H1 (cell line): ENCODE results near the gene BCAS1. TPM values are rescaled to one million over a fixed set of nuclear protein-coding genes. Genes with fewer than 3 reads are reported as not detected.
A peak's percentile ranks its signal among the peaks of the same experiment; 100 is the strongest.

Experiments used
- CTCF ChIA-PET: fragments of 300-600 bp; sonication (Branson Sonifier 250); formaldehyde crosslinking; loops from one replicate; lab custom pipeline; 2021; ENCODE audit not compliant: partially characterized antibody; lab: Charles Lee
- POLR2A ChIA-PET: fragments of 300-600 bp; sonication (Branson Sonifier 250); formaldehyde crosslinking; loops from one replicate; lab custom pipeline; 2021; ENCODE audit warnings: inconsistent platforms; ENCODE audit not compliant: partially characterized antibody; lab: Charles Lee
- DNase-seq, 2 experiments: peaks; one replicate each; pipeline versions ENCODE4 v3.0.0 to v3.0.0-alpha.2; 2010 to 2022; ENCODE audit warnings: low spot score in 2 of 2, low read depth in 1 of 2, mixed read lengths in 1 of 2
- FAIRE-seq: peaks from 2 replicates; lab custom pipeline; 2011; peaks lifted over from hg19 to GRCh38; lab: Jason Lieb, UNC
- H2AFZ ChIP-seq: 2 replicates; pipeline ENCODE4 v1.8.1; 2012; ENCODE audit warnings: low read length, inconsistent platforms
- H2AK5ac ChIP-seq: 2 replicates; pipeline ENCODE4 v1.6.1; 2013; ENCODE audit warnings: low read depth, low read length
- H2BK120ac ChIP-seq: replicated peaks from 2 replicates; pipeline ENCODE3; 2013; ENCODE audit warnings: low read depth, low read length, inconsistent platforms
- H2BK12ac ChIP-seq: 2 replicates; pipeline ENCODE4 v1.6.1; 2013; ENCODE audit warnings: low read depth, low read length
- H2BK15ac ChIP-seq: 2 replicates; pipeline ENCODE4 v1.6.1; 2013; ENCODE audit warnings: low read length
- H2BK20ac ChIP-seq: 2 replicates; pipeline ENCODE4 v1.6.1; 2013; ENCODE audit warnings: low read length
- H2BK5ac ChIP-seq: 2 replicates; pipeline ENCODE4 v1.6.1; 2013; ENCODE audit warnings: low read depth, low read length
- H3K14ac ChIP-seq: 2 replicates; pipeline ENCODE4 v1.6.1; 2013; ENCODE audit warnings: inconsistent platforms; ENCODE audit not compliant: insufficient read length
- H3K18ac ChIP-seq: 2 replicates; pipeline ENCODE4 v1.6.1; 2013; ENCODE audit warnings: low read length; ENCODE audit errors: extremely low read depth
- H3K23ac ChIP-seq: 2 replicates; pipeline ENCODE4 v1.6.1; 2013; ENCODE audit warnings: inconsistent platforms; ENCODE audit not compliant: insufficient read length
- H3K23me2 ChIP-seq: 2 replicates; pipeline ENCODE4 v1.6.1; 2013; ENCODE audit warnings: low read depth, low read length
- H3K27ac ChIP-seq: 2 replicates; pipeline ENCODE4 v1.6.1; 2011; ENCODE audit warnings: low read depth, low read length, inconsistent platforms
- H3K27me3 ChIP-seq, 4 experiments: replicated peaks in 1 of 4; 1 replicate in 1 of 4; 2 replicates in 3 of 4; pipeline versions ENCODE4 v1.6.1 to v1.8.1; 2011 to 2013; ENCODE audit warnings: low read length in 3 of 4, mild to moderate bottlenecking in 3 of 4, inconsistent platforms in 2 of 4, mixed read lengths in 2 of 4, moderate library complexity in 1 of 4; ENCODE audit not compliant: control insufficient read depth in 3 of 4, insufficient read depth in 3 of 4; ENCODE audit errors: extremely low read depth in 1 of 4
- H3K36me3 ChIP-seq, 4 experiments: 2 replicates each; pipeline versions ENCODE4 v1.6.1 to v1.8.1; 2011 to 2013; ENCODE audit warnings: mild to moderate bottlenecking in 4 of 4, low read length in 3 of 4, moderate library complexity in 2 of 4, control low read depth in 1 of 4, inconsistent platforms in 1 of 4; ENCODE audit not compliant: insufficient read depth in 4 of 4, control insufficient read depth in 2 of 4
- H3K4ac ChIP-seq: replicated peaks from 2 replicates; pipeline ENCODE3; 2013; ENCODE audit warnings: low read length, low read depth, mixed read lengths, inconsistent platforms; ENCODE audit not compliant: insufficient read length
- H3K4me1 ChIP-seq, 4 experiments: replicated peaks in 1 of 4; 1 replicate in 1 of 4; 2 replicates in 3 of 4; pipeline versions ENCODE4 v1.6.1 to v1.8.1; 2011 to 2013; ENCODE audit warnings: low read length in 3 of 4, inconsistent platforms in 2 of 4, mixed read lengths in 1 of 4; ENCODE audit not compliant: insufficient read depth in 4 of 4, control insufficient read depth in 3 of 4
- H3K4me2 ChIP-seq, 2 experiments: 2 replicates each; pipeline versions ENCODE4 v1.6.1 to v1.8.1; 2011 to 2013; ENCODE audit warnings: low read depth in 2 of 2, low read length in 2 of 2, control low read depth in 1 of 2, inconsistent platforms in 1 of 2, mild to moderate bottlenecking in 1 of 2; ENCODE audit not compliant: insufficient read depth in 1 of 2
- H3K4me3 ChIP-seq, 4 experiments: fragments of 200-600, 300-600 bp in 1 of 4; sonication (generic), shearing (Covaris generic), sonication (Bioruptor Twin) in 1 of 4; 2 replicates each; pipeline versions ENCODE4 v1.5.1 to v1.8.1; 2011 to 2016; ENCODE audit warnings: low read length in 4 of 4, low read depth in 3 of 4, control low read depth in 2 of 4, inconsistent platforms in 2 of 4, mild to moderate bottlenecking in 2 of 4, mixed read lengths in 1 of 4, moderate library complexity in 1 of 4; ENCODE audit not compliant: insufficient read depth in 2 of 4; ENCODE audit errors: extremely low read depth in 1 of 4
- H3K56ac ChIP-seq: replicated peaks from 2 replicates; pipeline ENCODE3; 2013; ENCODE audit warnings: low read depth, mild to moderate bottlenecking, mixed read lengths, low read length, inconsistent platforms; ENCODE audit not compliant: insufficient read length
- H3K79me1 ChIP-seq: 2 replicates; pipeline ENCODE4 v1.6.1; 2013; ENCODE audit warnings: low read depth, low read length, control low read depth
- H3K79me2 ChIP-seq, 2 experiments: 2 replicates each; pipeline versions ENCODE4 v1.6.1 to v1.8.1; 2012 to 2013; ENCODE audit warnings: low read length in 2 of 2, mild to moderate bottlenecking in 2 of 2, inconsistent platforms in 1 of 2; ENCODE audit not compliant: insufficient read depth in 2 of 2, control insufficient read depth in 1 of 2
- H3K9ac ChIP-seq, 4 experiments: replicated peaks in 1 of 4; 1 replicate in 1 of 4; 2 replicates in 3 of 4; pipeline versions ENCODE4 v1.6.1 to v1.8.1; 2011 to 2013; ENCODE audit warnings: low read depth in 3 of 4, low read length in 3 of 4, control low read depth in 2 of 4, mild to moderate bottlenecking in 2 of 4, moderate library complexity in 2 of 4, inconsistent platforms in 1 of 4; ENCODE audit errors: extremely low read depth in 1 of 4
- H3K9me3 ChIP-seq, 2 experiments: 2 replicates each; pipeline versions ENCODE4 v1.6.1 to v1.8.1; 2012 to 2013; ENCODE audit warnings: mild to moderate bottlenecking in 2 of 2, moderate library complexity in 2 of 2, control low read depth in 1 of 2, inconsistent platforms in 1 of 2, low read depth in 1 of 2, low read length in 1 of 2, mixed read lengths in 1 of 2; ENCODE audit not compliant: insufficient read depth in 2 of 2
- H4K20me1 ChIP-seq, 2 experiments: replicated peaks in 1 of 2; 2 replicates each; pipeline versions ENCODE3 to v1.8.1; 2011 to 2013; ENCODE audit warnings: inconsistent platforms in 2 of 2, low read length in 2 of 2, mild to moderate bottlenecking in 1 of 2; ENCODE audit not compliant: insufficient read depth in 2 of 2, control insufficient read depth in 1 of 2
- H4K5ac ChIP-seq: 2 replicates; pipeline ENCODE4 v1.6.1; 2013; ENCODE audit warnings: low read length, low read depth, mixed read lengths, inconsistent platforms; ENCODE audit not compliant: insufficient read length
- H4K8ac ChIP-seq: 2 replicates; pipeline ENCODE4 v1.8.0; 2013; ENCODE audit warnings: mild to moderate bottlenecking, moderate library complexity, low read length, inconsistent platforms; ENCODE audit not compliant: insufficient read depth; ENCODE audit errors: extremely low read depth
- H4K91ac ChIP-seq: replicated peaks from 2 replicates; pipeline ENCODE3; 2013; ENCODE audit warnings: low read length, mixed read lengths, inconsistent platforms; ENCODE audit not compliant: insufficient read length
- BRCA1 ChIP-seq: IDR thresholded peaks from 2 replicates; pipeline ENCODE4 v1.6.1; 2012; ENCODE audit warnings: low read depth, low read length, improper control_type of control experiment
- CTCF ChIP-seq, 3 experiments: IDR thresholded peaks; 1 replicate in 2 of 3; 2 replicates in 1 of 3; pipeline versions ENCODE4 v1.5.1 to v1.6.1; 2011; ENCODE audit warnings: low read length in 3 of 3, mild to moderate bottlenecking in 3 of 3, inconsistent platforms in 2 of 3, low read depth in 1 of 3, moderate library complexity in 1 of 3; ENCODE audit not compliant: insufficient read depth in 1 of 3; ENCODE audit errors: control extremely low read depth in 1 of 3
- FOSL1 ChIP-seq: IDR thresholded peaks from 2 replicates; pipeline ENCODE4 v1.6.1; 2011; ENCODE audit warnings: mild to moderate bottlenecking, low read depth, low read length, moderate library complexity; ENCODE audit not compliant: insufficient read depth
- KDM5A ChIP-seq: fragments of 200-600 bp; IDR thresholded peaks from 2 replicates; pipeline ENCODE4 v1.7.1; 2012; ENCODE audit warnings: mild to moderate bottlenecking, low read length, inconsistent platforms, mixed read lengths
- MAFK ChIP-seq: IDR thresholded peaks from 2 replicates; pipeline ENCODE4 v1.6.1; 2012; ENCODE audit warnings: low read depth, mild to moderate bottlenecking, improper control_type of control experiment, low read length
- POLR2AphosphoS5 ChIP-seq: IDR thresholded peaks from 2 replicates; pipeline ENCODE4 v1.6.1; 2011; ENCODE audit warnings: low read depth, low read length
- USF2 ChIP-seq: IDR thresholded peaks from 2 replicates; pipeline ENCODE4 v1.6.1; 2011; ENCODE audit warnings: low read length, improper control_type of control experiment
- WGBS, 2 experiments: shearing (Covaris generic) in 1 of 2; methylation state at CpG; one replicate each; pipeline versions ENCODE4 v1.1.6 to v1.1.7; 2013 to 2015; ENCODE audit warnings: low lambda C conversion rate in 2 of 2, mixed read lengths in 2 of 2, inconsistent platforms in 1 of 2, low coverage in 1 of 2, missing lambda C conversion rate in 1 of 2; ENCODE audit not compliant: insufficient replicate concordance in 2 of 2, insufficient coverage in 1 of 2, insufficient read length in 1 of 2; ENCODE audit errors: extremely low coverage in 1 of 2, missing lambda C conversion rate in 1 of 2; 5-methylcytosine and 5-hydroxymethylcytosine counted together
- polyA plus RNA-seq, 7 experiments: library from polyadenylated mRNA; depleted of rRNA in 3 of 7; stranded (reverse) in 5 of 7; unstranded in 2 of 7; fragments of >200 nt in 5 of 7; fragments of 200-250 nt in 2 of 7; gene quantifications; 1 replicate in 5 of 7; 2 replicates in 1 of 7; 4 replicates in 1 of 7; pipeline versions ENCODE4 v1.2.1 to v1.2.3, GENCODE V29; 2011 to 2013; ENCODE audit warnings: missing spikeins in 2 of 7, mixed read lengths in 2 of 7
- total RNA-seq: library from RNA; stranded (reverse); fragmentation: NEBNext Ultra II Directional; extraction: Animal tissue kit (Norgen Biotek cat#: 25700); gene quantifications from 2 replicates; pipeline ENCODE4 v1.2.1, GENCODE V29; 2021

The BCAS1 gene
- total and polyA plus RNA-seq, 2 of the 8 experiments (the other 6 are each of a cell fraction or from before 2014, with no cell fraction given) = 0.06 to 0.19 TPM

GRCh38 chr20:53917145-53918019 is 153.0 kb downstream of the BCAS1 start:
- Histone ChIP-seq H3K4ac (no peak overlapping the region), H2BK5ac (peak overlapping the region; percentile 35; the same call in 1 of the 2 replicates), H2BK12ac (peak overlapping the region; percentile 88), H3K18ac (no peak overlapping the region), H3K9me3 (no peaks in the 10 kb centered on the region), H3K9ac (no peak overlapping the region), H3K23ac (no peak overlapping the region), H4K8ac (no peak overlapping the region), H4K5ac (no peak overlapping the region), H3K79me2 (no peaks in the 10 kb centered on the region), H3K27me3 (no peaks in the 10 kb centered on the region), H4K91ac (no peak overlapping the region), H3K4me1 (peaks cover 11 to 26% (median 24%) of the 10 kb centered on the region in 4 experiments; a peak in 6 of 7 replicates), H2BK120ac (no peak overlapping the region), H4K20me1 (no peaks in the 10 kb centered on the region), H2AFZ (peak overlapping the region; percentile 26), H2BK15ac (no peak overlapping the region), H3K79me1 (no peaks in the 10 kb centered on the region), H2AK5ac (no peak overlapping the region), H2BK20ac (0 out of 2 replicates have a peak overlapping the region, but pooled peaks have one; percentile 57), H3K4me2 (no peak overlapping the region), H3K27ac (no peak overlapping the region), H3K56ac (no peak overlapping the region), H3K4me3 (no peak overlapping the region), H3K14ac (no peak overlapping the region), H3K36me3 (no peaks in the 10 kb centered on the region), H3K23me2 (no peaks in the 10 kb centered on the region; the same call in 1 of the 2 replicates)
- 65% methylated on average over 10 of the region's 10 CpGs; no CpG with 5 or more reads in 1 of the 2 experiments for WGBS, 2 experiments
- ChIA-PET POLR2A (interaction anchor here (1.2 to 1.9 kb wide), 3 partner anchors 12 to 33 kb away, joined by 3 to 5 read pairs (median 3); no protein-coding TSS in a partner anchor), CTCF (interaction anchor here (0.5 to 6.5 kb wide), 23 partner anchors 8 to 340 kb away, joined by 3 to 102 read pairs (median 4); no protein-coding TSS in a partner anchor)
- DNase-seq = no peak
- no peak for FAIRE-seq
- no peak for TF ChIP-seq CTCF (IDR thresholded peaks at IDR 0.05; ENCODE audit: control extremely low read depth in 1 of 3, insufficient read depth in 1 of 3, low read depth in 1 of 3, low read length in 3 of 3)
- TF ChIP-seq KDM5A = no peak
- no peak for TF ChIP-seq USF2
- TF ChIP-seq FOSL1 = no peak
- no peak for TF ChIP-seq POLR2AphosphoS5
- no peak for TF ChIP-seq MAFK
- no peak for TF ChIP-seq BRCA1
